NCI-H748 (cell line): ENCODE data around the gene GATAD1.
"Not testable (repeated sequence)": the region's sequence is repeated elsewhere in the genome, so short reads cannot be mapped to it uniquely, and the experiment has no call there.

Experiments used
- DNase-seq: peaks from one replicate; lab custom pipeline; 2025; ENCODE audit not compliant: unreplicated experiment; lab: John Stamatoyannopoulos, UW

Gene GATAD1

GRCh38 chr7:92447345-92448204 lies at the start of gene GATAD1:
TSS of gene GATAD1 (plus strand) at chr7:92447482. CDS start at chr7:92447730, 248 bp downstream.
- DNase-seq = peak; percentile 95

GRCh38 chr7:92397542-92397941 lies 49.7 kb upstream of the GATAD1 start:
- no peak for DNase-seq

GRCh38 chr7:92400013-92400412 lies 47.3 kb upstream of the GATAD1 start:
- DNase-seq = no peak

GRCh38 chr7:92402920-92403759 lies 44.1 kb upstream of the GATAD1 start:
- DNase-seq = no peak

GRCh38 chr7:92403760-92404074 lies 43.6 kb upstream of the GATAD1 start:
- no peak for DNase-seq

- peak; percentile 53 for DNase-seq
Observed at GRCh38 chr7:92404170-92404614, 43.1 kb upstream of the GATAD1 start.

GRCh38 chr7:92409357-92409756 lies 37.9 kb upstream of the GATAD1 start:
- no peak for DNase-seq

- DNase-seq = not testable (repeated sequence)
Observed at GRCh38 chr7:92410162-92410561, 37.1 kb upstream of the GATAD1 start.

- DNase-seq = no peak
Observed at GRCh38 chr7:92412745-92413144, 34.5 kb upstream of the GATAD1 start.

- no peak for DNase-seq
Observed at GRCh38 chr7:92413550-92413949, 33.7 kb upstream of the GATAD1 start.

- DNase-seq = no peak
Observed at GRCh38 chr7:92415225-92415624, 32.1 kb upstream of the GATAD1 start.

- no peak for DNase-seq
Observed at GRCh38 chr7:92417913-92418312, 29.4 kb upstream of the GATAD1 start.

GRCh38 chr7:92421676-92422435 lies 25.4 kb upstream of the GATAD1 start:
- peak; percentile 91 for DNase-seq

GRCh38 chr7:92422926-92423325 lies 24.4 kb upstream of the GATAD1 start:
- no peak for DNase-seq

GRCh38 chr7:92423710-92424131 lies 23.6 kb upstream of the GATAD1 start:
- no peak for DNase-seq

GRCh38 chr7:92425311-92425947 lies 21.9 kb upstream of the GATAD1 start:
- no peak for DNase-seq

- no peak for DNase-seq
Observed at GRCh38 chr7:92427193-92427592, 20.1 kb upstream of the GATAD1 start.

- DNase-seq = no peak
Observed at GRCh38 chr7:92432299-92432946, 14.9 kb upstream of the GATAD1 start.

- no peak for DNase-seq
Observed at GRCh38 chr7:92433019-92433418, 14.3 kb upstream of the GATAD1 start.

- no peak for DNase-seq
Observed at GRCh38 chr7:92435542-92435941, 11.7 kb upstream of the GATAD1 start.
